Measurements from ENCODE around the gene MRC2.

GRCh38 chr17:62666061-62666800 lies 38.8 kb downstream of the MRC2 start:
- TF ChIP-seq, protein P1, sequence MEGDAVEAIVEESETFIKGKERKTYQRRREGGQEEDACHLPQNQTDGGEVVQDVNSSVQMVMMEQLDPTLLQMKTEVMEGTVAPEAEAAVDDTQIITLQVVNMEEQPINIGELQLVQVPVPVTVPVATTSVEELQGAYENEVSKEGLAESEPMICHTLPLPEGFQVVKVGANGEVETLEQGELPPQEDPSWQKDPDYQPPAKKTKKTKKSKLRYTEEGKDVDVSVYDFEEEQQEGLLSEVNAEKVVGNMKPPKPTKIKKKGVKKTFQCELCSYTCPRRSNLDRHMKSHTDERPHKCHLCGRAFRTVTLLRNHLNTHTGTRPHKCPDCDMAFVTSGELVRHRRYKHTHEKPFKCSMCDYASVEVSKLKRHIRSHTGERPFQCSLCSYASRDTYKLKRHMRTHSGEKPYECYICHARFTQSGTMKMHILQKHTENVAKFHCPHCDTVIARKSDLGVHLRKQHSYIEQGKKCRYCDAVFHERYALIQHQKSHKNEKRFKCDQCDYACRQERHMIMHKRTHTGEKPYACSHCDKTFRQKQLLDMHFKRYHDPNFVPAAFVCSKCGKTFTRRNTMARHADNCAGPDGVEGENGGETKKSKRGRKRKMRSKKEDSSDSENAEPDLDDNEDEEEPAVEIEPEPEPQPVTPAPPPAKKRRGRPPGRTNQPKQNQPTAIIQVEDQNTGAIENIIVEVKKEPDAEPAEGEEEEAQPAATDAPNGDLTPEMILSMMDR (IDR thresholded peaks at IDR 0.05), result no peak
- TF ChIP-seq POLR2A (IDR thresholded peaks at IDR 0.05), result no peak
